Prostate gland (tissue), 2 donors: Measurements from ENCODE around the gene GOLPH3L. TPM values are rescaled to one million over a fixed set of nuclear protein-coding genes. Genes with fewer than 3 reads are reported as not detected.
"Not testable (repeated sequence)": the region's sequence is repeated elsewhere in the genome, so short reads cannot be mapped to it uniquely, and the experiment has no call there.

ENCODE experiments used
- DNase-seq: peaks from one replicate; pipeline ENCODE4 v3.0.0-alpha.2; 2019; ENCODE audit warnings: low spot score
- H3K27ac ChIP-seq, 2 donors: fragments of 200-600 bp; sonication (generic); 2 replicates each; pipeline ENCODE4 v1.5.1; 2017 to 2019
- H3K27me3 ChIP-seq: fragments of 200-600 bp; sonication (generic); replicated peaks from 2 replicates; pipeline ENCODE4 v1.5.1; 2019; ENCODE audit not compliant: insufficient read depth
- H3K36me3 ChIP-seq, 2 donors: fragments of 200-600 bp; sonication (generic); 1 replicate in 1 of 2; 2 replicates in 1 of 2; pipeline versions ENCODE4 v1.5.1 to v1.8.1; 2017 to 2019
- H3K4me1 ChIP-seq: fragments of 200-600 bp; sonication (generic); replicated peaks from 2 replicates; pipeline ENCODE4 v1.5.1; 2019
- H3K4me3 ChIP-seq, 2 donors: fragments of 200-600 bp; sonication (generic); 2 replicates each; pipeline ENCODE4 v1.5.1; 2017 to 2019
- H3K9me3 ChIP-seq: fragments of 200-600 bp; sonication (generic); 2 replicates; pipeline ENCODE4 v1.5.1; 2017
- CTCF ChIP-seq, 4 experiments: fragments of 200-600 bp in 2 of 4; fragments of 450-650 bp in 2 of 4; sonication (generic) in 2 of 4; IDR thresholded peaks; 1 replicate in 3 of 4; 2 replicates in 1 of 4; pipeline ENCODE4 v1.5.1; 2016 to 2019; ENCODE audit warnings: antibody characterized with exemption in 4 of 4, mild to moderate bottlenecking in 2 of 4, moderate library complexity in 2 of 4
- POLR2A ChIP-seq: fragments of 450-650 bp; IDR thresholded peaks from one replicate; pipeline ENCODE4 v1.6.1; 2016; ENCODE audit warnings: antibody characterized with exemption, mild to moderate bottlenecking
- POLR2AphosphoS5 ChIP-seq: sonication (generic); formaldehyde crosslinking; IDR thresholded peaks from one replicate; pipeline ENCODE4 v1.6.1; 2017; ENCODE audit warnings: antibody characterized with exemption
- WGBS: methylation state at CpG from one replicate; pipeline ENCODE4 v1.1.5; 2018; 5-methylcytosine and 5-hydroxymethylcytosine counted together
- intact Hi-C: fragments of 100-400 bp; cut with DNase I; formaldehyde crosslinking; loops from one replicate; pipeline ENCODE4 v1.14.2; 2022
- small RNA-seq, 2 donors: library from RNA; depleted of rRNA; stranded (forward); fragments of <200 nt; gene quantifications; one replicate each; pipeline ENCODE3, GENCODE V24; 2016
- total RNA-seq, 2 donors: library from RNA; depleted of rRNA; stranded (reverse); fragments of >200 nt; gene quantifications; one replicate each; pipeline ENCODE4 v1.1.0, GENCODE V29; 2016

GOLPH3L gene
- total RNA-seq, 2 donors from 2014 or later = 25.0 to 39.8 TPM

- 74% methylated on average over 3 of the region's 3 CpGs for WGBS
- Histone ChIP-seq H3K9me3 (no peaks in the 10 kb centered on the region), H3K36me3 (no peaks in the 10 kb centered on the region), H3K27ac (no peak overlapping the region), H3K4me3 (no peak overlapping the region), H3K27me3 (no peaks in the 10 kb centered on the region), H3K4me1 (no peaks in the 10 kb centered on the region)
- no peak for TF ChIP-seq CTCF (IDR thresholded peaks at IDR 0.05)
- TF ChIP-seq POLR2A = no peak
- no peak for TF ChIP-seq POLR2AphosphoS5
- intact Hi-C loops = no loop called here
- DNase-seq = no peak
Observed at GRCh38 chr1:150603711-150604110, 93.2 kb downstream of the GOLPH3L start.

GRCh38 chr1:150602372-150602771, 94.6 kb downstream of the GOLPH3L start:
- H3K4me3 ChIP-seq, DNase-seq, intact Hi-C loops, H3K27me3 ChIP-seq, H3K4me1 ChIP-seq, H3K27ac ChIP-seq, H3K9me3 ChIP-seq, H3K36me3 ChIP-seq: not testable (repeated sequence)
- WGBS = 94% methylated on average over 12 of the region's 12 CpGs

- Histone ChIP-seq H3K27ac (no peak overlapping the region), H3K36me3 (no peaks in the 10 kb centered on the region), H3K9me3 (no peaks in the 10 kb centered on the region), H3K27me3 (no peaks in the 10 kb centered on the region), H3K4me3 (no peak overlapping the region), H3K4me1 (no peaks in the 10 kb centered on the region)
- TF ChIP-seq POLR2AphosphoS5 (no peak), POLR2A (no peak), CTCF (IDR thresholded peaks at IDR 0.05) (no peak)
- intact Hi-C loops = no loop called here
- no peak for DNase-seq
Observed at GRCh38 chr1:150601540-150601939, 95.4 kb downstream of the GOLPH3L start.

- DNase-seq, H3K4me1 ChIP-seq, intact Hi-C loops, H3K9me3 ChIP-seq, H3K27me3 ChIP-seq, H3K27ac ChIP-seq, H3K4me3 ChIP-seq, H3K36me3 ChIP-seq: not testable (repeated sequence)
- WGBS = 97% methylated on average over 4 of the region's 4 CpGs
Observed at GRCh38 chr1:150598346-150598745, 98.6 kb downstream of the GOLPH3L start.

GRCh38 chr1:150596976-150597375, 100.0 kb downstream of the GOLPH3L start:
- Histone ChIP-seq H3K36me3 (no peaks in the 10 kb centered on the region), H3K27ac (no peak overlapping the region), H3K4me1 (no peaks in the 10 kb centered on the region), H3K27me3 (no peaks in the 10 kb centered on the region), H3K4me3 (no peak overlapping the region), H3K9me3 (no peaks in the 10 kb centered on the region)
- intact Hi-C loops = no loop called here
- 31% methylated on average over 3 of the region's 3 CpGs for WGBS
- TF ChIP-seq CTCF (IDR thresholded peaks at IDR 0.05) (no peak), POLR2AphosphoS5 (no peak), POLR2A (no peak)
- no peak for DNase-seq

Small RNA genes lying within 50 kb of the gene (small RNA-seq; reads per million reads assigned to genes)
- gene RF00015 (0 reads per million in 2 donors), gene RF00561 (0 reads per million in 2 donors), gene RNU6-1042P (0 reads per million in 2 donors)

Other genes with a start within 250 kb of the GOLPH3L start
- gene TARS2, start 209.7 kb downstream of the GOLPH3L start, total RNA-seq = 10 to 100 TPM; 17.4 to 30.2 TPM
- gene ECM1, start 189.0 kb downstream of the GOLPH3L start, total RNA-seq = 10 to 100 TPM in 1 of 2 donors, 1 to 10 TPM in 1; 4.7 to 12.3 TPM
- gene FALEC, start 181.4 kb downstream of the GOLPH3L start, total RNA-seq = not detected
- gene ADAMTSL4, start 147.7 kb downstream of the GOLPH3L start, total RNA-seq = 1 to 10 TPM; 3.7 to 9.7 TPM
- 100 to 1,000 TPM; 161 to 168 TPM for gene MCL1, start 117.5 kb downstream of the GOLPH3L start, total RNA-seq
- 100 to 1,000 TPM; 133 to 201 TPM for gene ENSA, start 67.5 kb downstream of the GOLPH3L start, total RNA-seq
- gene HORMAD1, start 23.7 kb upstream of the GOLPH3L start, total RNA-seq = 10 to 100 TPM in 1 of 2 donors, not detected in 1; 16.5 TPM
- 10 to 100 TPM; 11.3 to 24.6 TPM for gene CTSS, start 68.6 kb upstream of the GOLPH3L start, total RNA-seq
- gene CTSK, start 111.1 kb upstream of the GOLPH3L start, total RNA-seq = 10 to 100 TPM in 1 of 2 donors, 1 to 10 TPM in 1; 6.6 to 30.4 TPM
- 10 to 100 TPM; 31.3 to 54.6 TPM for gene ARNT, start 179.4 kb upstream of the GOLPH3L start, total RNA-seq
- 1 to 10 TPM in 1 of 2 donors, not detected in 1; 1.4 TPM for gene CTXND2, start 190.0 kb upstream of the GOLPH3L start, total RNA-seq
- gene SETDB1, start 229.2 kb upstream of the GOLPH3L start, total RNA-seq = 10 to 100 TPM; 26.3 to 63.8 TPM